GM18868 (cell line): Measurements from ENCODE around the gene RNASE4.
"Not testable (repeated sequence)": the region's sequence is repeated elsewhere in the genome, so short reads cannot be mapped to it uniquely, and the experiment has no call there.

Experiments
- ATAC-seq: cut with Tn5 transposase; IDR thresholded peaks from one replicate; pipeline ENCODE4 v1.9.1; 2021; ENCODE audit warnings: mild to moderate bottlenecking, moderate library complexity; ENCODE audit not compliant: unreplicated experiment

Gene RNASE4

DNA sequence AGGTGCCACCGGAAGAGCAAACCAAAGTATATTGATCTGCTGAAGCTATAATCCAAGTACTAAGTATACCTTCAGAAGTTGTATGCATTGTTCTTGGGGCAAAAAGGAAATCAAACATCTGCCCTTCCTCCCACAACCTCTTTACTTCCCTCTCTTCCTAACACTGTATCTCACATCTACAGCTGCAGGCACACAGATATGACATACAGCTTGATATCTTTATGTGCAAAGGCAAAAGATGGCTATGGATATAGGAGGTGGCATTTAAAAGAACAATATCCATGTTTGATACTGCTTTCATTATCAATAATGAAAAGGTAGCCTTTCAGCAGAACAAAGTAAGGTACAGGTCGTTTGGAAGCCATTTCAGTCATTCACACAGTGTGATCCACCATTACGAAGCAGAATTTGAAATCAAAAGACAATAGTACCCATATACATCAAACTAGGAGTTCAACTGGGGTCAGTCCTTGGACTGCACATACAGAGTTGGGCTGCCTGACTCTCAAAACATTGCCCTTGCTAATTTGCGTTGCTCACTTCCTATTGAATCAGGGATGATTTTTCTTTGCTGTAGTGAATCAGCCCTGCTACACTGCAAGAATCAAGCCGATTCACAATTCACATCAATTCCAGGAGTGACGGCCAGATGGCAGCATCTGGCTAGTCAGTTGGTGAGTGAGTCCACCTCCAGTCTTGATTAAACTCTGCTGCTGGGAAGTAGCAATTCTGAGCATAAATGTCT is 13.1 kb downstream of the RNASE4 start:
- ATAC-seq, result peak; percentile 50

DNA sequence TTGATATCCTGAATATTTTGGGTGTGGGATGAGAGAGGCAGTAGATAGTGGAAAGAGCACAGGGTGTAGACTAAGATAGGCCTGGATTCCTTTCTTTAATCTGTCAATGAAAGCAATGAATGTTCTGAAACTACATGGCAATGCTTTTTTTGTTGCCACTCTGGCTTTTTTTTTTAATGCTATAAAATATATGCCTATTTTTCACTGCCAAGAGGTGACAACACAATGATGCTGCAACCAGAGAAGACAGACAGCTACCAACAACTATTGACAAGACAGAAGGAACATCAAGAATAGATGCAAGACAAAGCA is 13.6 kb downstream of the RNASE4 start:
- ATAC-seq, result no peak

DNA sequence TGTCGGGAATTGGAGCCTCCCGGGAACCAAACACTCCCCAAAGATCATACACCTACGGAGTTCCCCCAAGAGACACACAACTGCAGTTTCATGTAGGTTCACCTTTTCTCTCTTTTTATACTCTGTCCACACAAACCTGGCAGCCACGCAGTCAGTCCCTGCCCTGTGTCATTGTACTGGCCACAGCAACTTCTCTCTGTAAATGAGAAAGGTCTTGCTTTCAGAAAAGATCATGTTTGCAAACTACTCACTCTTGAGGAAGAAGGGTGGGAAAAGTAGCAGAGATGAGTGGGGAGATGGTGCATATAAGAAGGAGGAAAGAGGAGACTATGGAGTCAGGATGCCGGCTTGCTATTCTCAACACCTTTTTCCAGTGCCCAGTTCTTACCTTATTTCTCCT is 14.6 kb downstream of the RNASE4 start:
- no peak for ATAC-seq

DNA sequence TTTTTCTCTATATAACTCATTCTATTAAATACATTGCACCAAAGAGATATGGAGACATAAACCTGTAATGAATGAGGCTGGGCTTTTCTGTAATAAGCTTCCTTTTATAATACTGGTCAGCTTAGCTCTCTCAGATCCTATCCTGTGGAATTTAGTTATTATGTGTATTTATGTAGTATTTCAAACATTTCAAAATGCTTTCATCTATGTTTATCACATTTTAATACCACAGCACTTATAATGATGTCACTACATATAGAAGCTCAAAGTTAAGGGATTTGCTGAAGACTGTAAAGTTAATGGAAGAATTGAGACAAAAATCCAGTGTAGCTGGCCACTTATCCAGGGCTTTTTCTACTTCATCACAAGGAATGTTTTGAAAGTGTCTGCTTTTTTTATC is 15.6 kb downstream of the RNASE4 start:
- ATAC-seq, result no peak

DNA sequence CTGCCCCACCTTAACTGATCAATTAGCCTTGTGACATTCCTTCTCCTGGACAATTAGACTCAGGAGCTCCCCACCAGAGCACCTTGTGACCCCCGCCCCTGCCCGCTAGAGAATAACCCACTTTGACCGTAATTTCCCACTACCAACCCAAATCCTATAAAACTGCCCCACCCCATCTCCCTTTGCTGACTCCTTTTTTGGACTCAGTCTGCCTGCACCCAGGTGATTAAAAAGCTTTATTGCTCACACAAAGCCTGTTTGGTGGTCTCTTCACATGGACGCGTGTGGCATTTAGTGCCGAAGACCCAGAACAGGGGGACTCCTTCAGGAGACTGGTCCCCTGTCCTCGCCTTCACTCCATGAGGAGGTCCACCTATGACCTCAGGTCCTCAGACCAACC is 16.6 kb downstream of the RNASE4 start:
- not testable (repeated sequence) for ATAC-seq

DNA sequence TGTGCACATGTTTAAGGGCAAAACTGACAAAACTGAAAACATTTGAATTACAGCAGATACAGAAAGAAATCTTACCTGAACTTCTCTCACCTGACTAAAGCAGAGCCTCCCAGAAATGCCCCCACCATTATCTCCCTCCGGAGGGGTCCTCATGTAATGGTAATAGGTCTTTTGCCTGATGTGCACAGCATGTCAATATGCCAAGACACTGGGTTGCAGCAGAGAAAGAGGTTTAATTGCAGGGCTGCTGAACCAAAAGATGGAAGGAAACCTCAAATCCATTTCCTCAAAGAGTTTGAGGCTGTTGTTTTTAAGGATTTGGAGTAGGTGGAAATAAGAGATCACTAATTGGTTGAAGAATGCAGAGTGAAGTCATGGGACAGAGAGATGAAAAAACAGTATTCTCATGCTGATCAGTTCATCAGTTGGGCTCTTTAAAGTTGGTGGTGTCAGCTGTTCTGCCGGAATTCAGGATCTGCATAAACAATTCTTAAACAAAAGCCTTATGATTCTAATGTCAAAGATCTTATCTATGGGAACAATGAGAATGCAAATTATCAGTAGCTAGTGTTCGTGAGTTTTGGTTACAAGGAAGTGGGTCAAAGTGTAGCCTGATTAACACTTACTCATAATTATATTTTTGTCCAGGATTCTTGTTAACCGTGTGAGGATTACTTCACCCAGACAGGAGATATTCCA is 22.4 kb downstream of the RNASE4 start:
- ATAC-seq, result no peak

DNA sequence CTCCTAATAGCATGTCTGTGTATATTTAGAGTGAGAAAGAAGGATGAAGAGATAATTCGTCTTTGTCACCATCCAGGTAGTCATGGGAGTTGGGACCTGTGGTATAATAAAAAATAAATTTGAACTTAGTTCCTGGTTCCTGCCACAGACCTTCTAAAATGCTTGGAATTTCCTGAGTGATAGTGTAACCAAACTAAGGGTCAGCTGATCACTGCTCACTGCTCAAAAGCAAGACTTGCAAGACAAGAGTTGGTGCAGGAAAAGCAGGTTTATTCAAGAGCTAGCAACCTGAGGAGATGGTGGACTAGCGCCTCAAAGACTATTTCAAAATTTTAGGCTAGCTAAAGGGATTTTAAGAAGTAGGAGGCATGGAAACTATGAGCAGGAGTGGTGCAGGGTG is 23.3 kb downstream of the RNASE4 start:
- no peak for ATAC-seq

DNA sequence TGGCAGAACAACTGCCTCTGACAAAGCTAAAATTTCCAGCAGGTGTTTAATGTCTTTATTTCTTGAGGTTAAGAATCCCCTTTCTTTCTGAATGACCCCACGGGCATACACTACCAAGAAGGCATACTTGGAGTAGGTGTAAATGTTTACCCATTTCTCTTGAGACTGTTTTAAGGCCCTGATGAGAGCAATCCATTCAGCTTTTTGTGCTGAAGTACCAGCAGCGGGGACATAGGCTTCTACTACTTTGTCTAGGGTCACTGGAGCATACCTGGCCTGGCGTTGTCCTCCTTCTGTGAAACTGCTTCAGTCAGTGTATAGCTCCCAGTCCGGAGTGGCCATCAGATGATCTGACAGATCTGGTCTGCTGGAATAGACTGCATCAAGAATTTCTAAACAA is 26.9 kb downstream of the RNASE4 start:
- ATAC-seq, result no peak

DNA sequence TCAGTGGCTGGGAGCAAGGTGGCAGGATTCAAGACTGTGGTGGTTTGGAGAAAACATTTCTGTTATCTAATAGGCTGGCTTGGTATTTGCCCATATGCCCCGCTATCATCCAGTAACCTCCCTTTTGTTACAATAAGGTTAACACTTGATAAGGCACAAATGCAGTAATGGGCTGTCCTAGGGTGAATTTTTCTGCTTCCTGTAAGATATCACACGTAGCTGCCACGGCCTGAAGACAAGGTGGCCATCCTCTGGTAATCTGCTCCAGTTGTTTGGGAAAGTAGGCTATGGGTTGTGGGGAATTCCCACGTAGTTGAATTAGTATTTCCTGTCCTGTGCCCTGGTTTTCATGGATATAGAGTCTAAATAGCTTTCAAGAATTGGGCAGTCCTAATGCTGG is 27.3 kb downstream of the RNASE4 start:
- no peak for ATAC-seq

DNA sequence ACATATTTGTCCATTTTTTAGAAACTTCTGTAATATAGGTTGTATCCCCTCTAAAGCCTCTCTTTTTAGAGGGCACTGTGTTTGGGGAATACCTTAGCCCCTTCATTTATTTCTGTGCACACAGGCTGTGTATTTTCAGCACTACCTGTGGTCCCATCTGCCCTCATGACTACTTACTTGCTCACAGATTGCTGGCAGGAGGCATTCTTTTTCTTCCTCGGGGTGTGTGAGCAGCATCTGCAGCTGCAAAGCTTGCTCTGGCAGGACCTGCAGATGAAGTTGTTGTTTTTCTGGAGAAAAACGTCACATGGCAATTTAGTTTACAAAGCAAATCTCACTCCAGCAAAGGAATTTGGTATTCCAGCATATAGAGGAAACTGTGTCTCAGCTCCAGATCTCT is 28.5 kb downstream of the RNASE4 start:
- ATAC-seq, result no peak

DNA sequence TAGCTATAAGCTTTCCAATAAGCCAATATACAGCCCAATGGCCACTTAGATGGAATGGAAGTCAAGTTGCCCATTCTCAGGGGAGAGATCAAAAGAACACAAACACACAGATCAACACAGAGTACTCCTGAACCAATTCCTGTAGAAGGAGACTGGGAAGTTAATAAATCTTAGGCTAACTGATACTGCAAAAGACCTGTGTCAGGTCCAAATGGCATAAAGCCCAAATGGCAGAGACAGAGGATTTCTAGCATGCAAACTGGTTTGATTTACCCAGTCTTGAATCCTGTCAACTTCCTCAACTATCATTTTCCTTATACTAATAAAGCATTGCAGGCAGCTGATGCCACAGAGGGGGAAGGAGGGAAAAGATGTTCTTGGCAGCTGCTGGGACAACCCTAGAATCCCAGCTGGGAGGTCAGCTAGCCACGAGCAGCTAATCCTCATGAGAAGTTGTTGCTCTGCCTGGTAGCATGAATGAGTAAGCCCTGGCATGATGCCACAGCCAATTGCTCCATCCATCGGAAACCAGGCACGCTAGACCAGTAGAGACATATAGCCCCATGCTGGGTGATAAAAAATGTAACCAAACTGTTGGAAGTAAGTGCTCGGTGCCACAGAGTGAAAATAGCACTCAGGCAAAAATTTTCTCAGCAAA is 30.4 kb downstream of the RNASE4 start:
- ATAC-seq, result no peak

DNA sequence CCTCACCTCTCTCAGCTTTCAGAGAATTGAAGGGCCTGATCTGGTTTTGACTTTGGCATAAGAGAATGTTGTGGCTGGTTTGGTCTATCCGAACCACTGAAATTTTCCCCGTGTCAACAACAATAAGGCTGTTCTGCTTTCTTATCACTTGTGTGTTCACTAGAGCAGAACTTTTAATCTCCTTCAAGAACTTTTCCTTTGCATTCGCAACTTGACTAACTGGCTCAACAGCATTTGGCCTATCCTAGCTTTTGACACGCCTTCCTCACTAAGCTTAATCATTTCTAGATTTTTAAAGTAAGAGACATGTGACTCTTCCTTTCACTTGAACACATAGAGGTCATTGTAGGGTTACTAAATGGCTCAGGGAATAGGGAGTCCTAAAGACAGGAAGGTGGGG is 35.4 kb downstream of the RNASE4 start:
- ATAC-seq, result no peak

DNA sequence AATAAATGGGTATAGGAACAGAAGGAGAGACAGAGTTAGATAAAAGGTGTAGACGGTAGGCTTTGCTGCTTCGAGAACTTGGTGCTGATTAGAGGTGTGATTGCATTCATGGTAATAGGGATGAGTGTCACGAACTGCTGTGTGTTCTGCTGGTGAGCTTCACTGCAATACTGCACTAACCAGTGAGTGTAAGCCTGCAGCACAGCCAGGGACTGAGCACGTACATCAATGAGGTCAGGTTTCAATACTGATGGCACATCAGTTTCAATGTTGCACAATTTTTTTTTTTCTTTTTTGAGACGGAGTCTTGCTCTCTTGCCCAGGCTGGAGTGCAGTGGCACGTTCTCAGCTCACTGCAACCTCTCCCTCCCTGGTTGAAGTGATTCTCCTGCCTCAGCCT is 36.4 kb downstream of the RNASE4 start:
- no peak for ATAC-seq

DNA sequence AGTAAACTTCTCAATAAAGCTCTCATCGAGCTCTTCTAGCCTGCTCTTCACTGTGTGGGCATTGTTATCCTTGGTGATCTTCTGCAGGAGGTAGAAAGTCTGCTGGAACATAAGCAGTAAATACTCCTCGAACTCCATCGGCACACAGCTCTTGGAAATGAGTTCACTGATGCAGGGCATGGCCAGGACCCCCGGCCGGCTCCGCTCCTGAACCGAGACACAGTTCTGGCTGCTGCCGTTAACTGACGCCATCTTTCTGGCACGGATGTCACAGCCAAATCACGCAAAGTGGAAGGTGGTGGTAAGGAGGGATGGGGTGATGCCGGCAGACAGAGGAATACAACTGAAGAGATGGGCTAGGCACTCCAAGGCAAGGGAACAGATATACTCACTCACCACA is 37.7 kb downstream of the RNASE4 start:
- ATAC-seq, result no peak

DNA sequence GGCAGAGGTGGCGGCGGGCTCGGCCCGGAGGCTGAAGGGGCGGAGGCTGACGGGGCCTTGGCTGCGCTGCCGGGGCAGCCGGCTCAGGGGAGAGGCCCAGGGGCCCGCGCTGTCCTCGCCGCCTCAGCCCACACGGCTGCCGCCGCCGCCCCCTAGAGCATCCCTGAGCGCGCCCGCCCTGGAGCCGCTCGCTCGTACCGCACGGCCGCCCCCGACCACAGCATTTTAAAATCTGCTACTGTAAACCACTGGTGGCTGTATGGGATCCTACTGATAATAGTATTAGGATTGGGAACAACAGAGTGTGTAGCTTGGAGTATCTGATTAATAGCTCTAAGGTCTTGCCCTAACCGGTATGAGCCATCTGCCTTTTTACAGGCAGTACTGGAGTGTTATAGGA is 39.1 kb downstream of the RNASE4 start:
- no peak for ATAC-seq

DNA sequence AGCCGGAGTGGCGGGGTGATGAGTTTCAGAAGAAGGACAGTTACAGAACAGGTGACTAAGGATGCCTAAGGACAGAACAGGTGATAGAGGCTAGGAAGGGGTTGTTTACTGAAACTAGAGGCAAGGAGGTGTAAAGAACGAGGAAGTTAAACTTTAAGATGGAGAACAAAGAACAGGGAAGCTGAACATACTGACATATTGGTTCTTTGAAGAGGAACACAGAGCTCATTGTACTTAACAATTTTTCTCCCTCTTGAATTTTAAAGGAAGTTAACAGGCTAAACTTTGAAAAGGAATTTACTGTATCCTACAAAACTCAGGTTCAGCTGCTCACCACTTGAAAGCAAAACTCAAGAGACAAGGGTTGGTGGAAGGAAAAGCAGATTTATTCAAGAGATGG is 41.8 kb downstream of the RNASE4 start:
- ATAC-seq, result not testable (repeated sequence)

DNA sequence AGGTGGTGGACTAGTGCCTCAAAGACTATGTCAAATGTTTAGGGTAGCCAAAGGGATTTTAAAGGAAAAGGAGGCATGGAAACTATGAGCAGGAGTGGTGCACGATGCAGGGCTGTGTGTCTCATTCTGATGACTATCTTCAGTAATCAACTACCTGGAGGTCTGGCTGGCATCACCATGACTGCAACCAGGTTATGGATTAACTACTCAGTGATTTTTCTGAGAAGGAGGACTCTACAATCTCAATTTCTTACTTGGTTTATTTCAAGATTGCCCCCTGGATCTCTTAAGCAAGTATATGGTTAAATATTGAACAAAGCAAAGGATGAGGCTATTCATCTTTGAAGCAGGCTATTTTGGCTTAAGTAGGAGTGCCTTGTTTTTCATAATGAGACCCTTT is 42.2 kb downstream of the RNASE4 start:
- no peak for ATAC-seq

DNA sequence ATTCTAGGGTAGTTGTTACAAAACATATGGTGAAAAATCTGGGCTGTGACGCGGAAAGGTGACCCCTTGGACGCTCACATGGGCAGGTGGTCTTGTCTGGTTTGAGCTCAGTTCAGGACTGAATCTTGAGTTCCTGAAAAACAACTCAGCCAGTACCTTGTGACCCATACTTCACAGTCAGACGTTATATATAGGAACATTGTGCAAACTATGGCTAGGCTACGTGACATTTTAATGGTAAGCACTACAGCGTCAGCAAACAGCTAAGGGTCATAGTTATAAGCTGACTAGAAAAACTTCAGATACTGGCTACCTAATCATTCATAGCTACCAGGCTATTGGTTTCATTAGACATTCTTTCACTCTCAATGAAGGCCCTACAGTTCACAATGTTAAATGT is 46.5 kb downstream of the RNASE4 start:
- ATAC-seq, result no peak

DNA sequence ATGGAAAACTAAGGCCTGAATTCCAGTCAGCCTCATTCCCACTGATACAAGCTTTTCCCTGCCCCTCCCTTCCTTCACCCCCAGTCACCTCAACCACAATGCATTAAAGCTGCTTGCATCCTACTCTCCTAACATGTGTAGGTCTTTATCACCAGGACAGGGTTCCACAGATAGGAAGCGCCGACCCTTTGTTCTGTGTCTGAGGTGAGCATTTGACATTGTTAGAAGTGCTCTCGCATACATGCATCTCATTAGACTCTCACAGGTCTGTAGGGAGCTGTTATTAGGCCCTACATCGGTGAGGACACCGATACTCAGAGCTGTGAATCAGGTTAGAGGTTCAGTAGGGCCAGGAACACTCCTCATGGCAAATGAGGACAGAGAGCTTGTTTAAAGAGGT is 48.1 kb downstream of the RNASE4 start:
- ATAC-seq, result no peak

DNA sequence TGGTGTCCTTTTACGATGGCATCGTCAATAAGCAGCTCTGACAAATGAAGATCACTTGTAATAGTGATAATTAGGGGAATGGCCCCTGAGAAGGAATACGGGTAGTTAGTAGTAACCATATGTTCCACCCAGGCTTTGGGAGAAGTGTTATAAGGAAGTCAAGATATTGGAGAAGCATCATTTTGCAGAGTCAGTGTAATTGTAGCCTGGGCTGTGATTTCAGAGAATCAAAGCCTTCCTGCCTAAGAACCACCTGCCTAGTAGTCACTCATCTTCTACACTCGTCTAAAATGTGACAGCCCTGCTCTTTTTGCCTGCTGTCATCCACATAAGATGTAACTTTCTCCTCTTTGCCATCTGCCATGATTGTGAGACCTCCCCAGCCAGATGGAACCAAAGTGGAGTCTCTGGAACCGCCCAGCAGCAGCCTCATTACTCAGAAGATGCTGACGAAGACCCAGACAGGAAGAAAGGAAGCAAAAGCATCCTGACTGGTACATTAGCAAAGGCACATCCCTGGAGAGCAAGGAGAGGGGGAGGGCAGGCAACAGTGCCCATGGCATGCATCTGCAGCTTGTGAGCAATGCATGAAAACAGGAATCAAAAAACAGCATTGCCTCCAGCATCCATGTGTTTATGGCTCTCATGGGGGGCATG is 48.7 kb downstream of the RNASE4 start:
- ATAC-seq, result no peak

DNA sequence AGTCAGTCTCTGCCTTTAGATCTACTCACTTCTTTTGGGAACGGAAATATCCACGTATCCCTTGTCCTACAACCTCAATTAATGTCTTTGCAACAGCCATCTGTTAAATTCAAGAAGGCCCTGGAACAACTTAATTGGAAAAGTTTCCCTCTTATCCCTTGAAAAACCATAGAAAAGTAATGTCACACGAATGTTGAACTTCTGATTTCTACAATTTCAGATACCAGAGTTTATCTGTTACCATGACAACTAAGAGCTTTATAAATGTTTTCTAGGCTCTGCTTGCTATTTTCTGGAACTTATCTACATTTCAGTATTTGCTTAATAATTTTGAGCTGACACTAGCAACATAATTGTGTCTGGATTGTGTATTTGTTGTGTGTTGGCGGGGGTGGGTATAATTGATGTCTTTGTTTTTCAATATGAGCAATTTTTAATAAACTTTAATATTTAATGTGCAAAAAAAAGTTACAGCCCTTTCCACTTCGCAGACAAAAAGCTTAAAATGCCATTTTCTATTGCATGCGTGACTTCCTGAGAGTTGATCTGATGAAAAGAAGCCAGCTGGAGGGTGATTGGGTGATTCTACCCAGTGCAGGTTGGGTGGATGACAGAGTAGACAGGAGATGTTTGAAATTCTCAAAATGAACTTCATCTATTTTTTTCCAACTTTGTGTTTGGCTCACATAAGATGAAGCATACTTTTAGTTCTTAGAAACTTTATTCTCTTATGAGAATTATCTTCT is 49.5 kb downstream of the RNASE4 start:
- ATAC-seq, result no peak
